ENCODE results near the gene ATN1.

ATN1 gene

GRCh38 chr12:6925239-6925539 is 2.6 kb upstream of the ATN1 start:
- no peak for DNase-seq (ENCODE audit: low read depth in 1 of 2, low spot score in 1 of 2)

- DNase-seq (ENCODE audit: low read depth in 1 of 2, low spot score in 1 of 2) = no peak
Observed at GRCh38 chr12:6925540-6926279, 2.0 kb upstream of the ATN1 start.

GRCh38 chr12:6928022-6928702 is 403 bp downstream of the ATN1 start:
- DNase-seq (ENCODE audit: low read depth in 1 of 2, low spot score in 1 of 2) = no peak

- DNase-seq (ENCODE audit: low read depth in 1 of 2, low spot score in 1 of 2) = no peak
Observed at GRCh38 chr12:6928703-6929407, 1.1 kb downstream of the ATN1 start.

GRCh38 chr12:6929466-6930452 is 2.0 kb downstream of the ATN1 start:
- DNase-seq (ENCODE audit: low read depth in 1 of 2, low spot score in 1 of 2) = no peak

GRCh38 chr12:6932766-6933165 is 5.0 kb downstream of the ATN1 start:
- DNase-seq (ENCODE audit: low read depth in 1 of 2, low spot score in 1 of 2) = no peak

GRCh38 chr12:6934110-6934509 is 6.4 kb downstream of the ATN1 start:
- DNase-seq (ENCODE audit: low read depth in 1 of 2, low spot score in 1 of 2) = no peak

GRCh38 chr12:6935371-6936193 is 7.8 kb downstream of the ATN1 start:
- no peak for DNase-seq (ENCODE audit: low read depth in 1 of 2, low spot score in 1 of 2)

- DNase-seq (ENCODE audit: low read depth in 1 of 2, low spot score in 1 of 2) = no peak
Observed at GRCh38 chr12:6936194-6936635, 8.5 kb downstream of the ATN1 start.

GRCh38 chr12:6936636-6937480 is 9.1 kb downstream of the ATN1 start:
- peak in 1 of 2 donors; percentile 51 for DNase-seq (ENCODE audit: low read depth in 1 of 2, low spot score in 1 of 2)

GRCh38 chr12:6937481-6938352 is 10.0 kb downstream of the ATN1 start:
- peak; percentile 86 to 91 for DNase-seq (ENCODE audit: low read depth in 1 of 2, low spot score in 1 of 2)

GRCh38 chr12:6938353-6939190 is 10.8 kb downstream of the ATN1 start:
- no peak for DNase-seq (ENCODE audit: low read depth in 1 of 2, low spot score in 1 of 2)

GRCh38 chr12:6939191-6939540 is 11.4 kb downstream of the ATN1 start:
- DNase-seq (ENCODE audit: low read depth in 1 of 2, low spot score in 1 of 2) = no peak

GRCh38 chr12:6941267-6941666 is 13.5 kb downstream of the ATN1 start:
- DNase-seq (ENCODE audit: low read depth in 1 of 2, low spot score in 1 of 2) = no peak

GRCh38 chr12:6941782-6942181 is 14.0 kb downstream of the ATN1 start:
- no peak for DNase-seq (ENCODE audit: low read depth in 1 of 2, low spot score in 1 of 2)

- no peak for DNase-seq (ENCODE audit: low read depth in 1 of 2, low spot score in 1 of 2)
Observed at GRCh38 chr12:6942331-6942665, 14.5 kb downstream of the ATN1 start.

- DNase-seq (ENCODE audit: low read depth in 1 of 2, low spot score in 1 of 2) = peak in 1 of 2 donors; percentile 80
Observed at GRCh38 chr12:6943389-6943721, 15.6 kb downstream of the ATN1 start.

Measured in activated CD4-positive, alpha-beta T cell treated with anti-CD3 and anti-CD28 coated beads, Interleukin-2, amount 50 U/mL, for 24 hours (primary cell).